Peyer's patch (tissue), 4 donors: Measurements from ENCODE around the gene DPM2. TPM values are rescaled to one million over a fixed set of nuclear protein-coding genes. Genes with fewer than 3 reads are reported as not detected.

ENCODE experiments used
- DNase-seq, 3 donors: peaks; one replicate each; pipeline ENCODE4 v3.0.0-alpha.2; 2017 to 2019
- H3K27ac ChIP-seq, 4 donors: fragments of 200-600 bp; sonication (generic); one replicate each; pipeline ENCODE4 v1.5.1; 2016 to 2019
- H3K27me3 ChIP-seq, 2 donors: fragments of 200-600 bp; sonication (generic); one replicate each; pipeline ENCODE4 v1.5.1; 2019
- H3K36me3 ChIP-seq, 3 donors: fragments of 200-600 bp; sonication (generic); one replicate each; pipeline ENCODE4 v1.5.1; 2016 to 2019
- H3K4me1 ChIP-seq, 4 donors: fragments of 200-600 bp; sonication (generic); one replicate each; pipeline ENCODE4 v1.5.1; 2016 to 2019
- H3K4me3 ChIP-seq, 4 donors: fragments of 200-600 bp; sonication (generic); 1 replicate in 3 of 4; 2 replicates in 1 of 4; pipeline ENCODE4 v1.5.1; 2016 to 2019; ENCODE audit warnings: mild to moderate bottlenecking in 1 of 4
- H3K9me3 ChIP-seq, 4 donors: fragments of 200-600 bp; sonication (generic); one replicate each; pipeline ENCODE4 v1.5.1; 2016 to 2019; ENCODE audit warnings: mild to moderate bottlenecking in 1 of 4
- POLR2A ChIP-seq, 2 donors: fragments of 450-650 bp; IDR thresholded peaks; one replicate each; pipeline ENCODE4 v1.5.1; 2017; ENCODE audit warnings: antibody characterized with exemption in 2 of 2, mild to moderate bottlenecking in 2 of 2, moderate library complexity in 2 of 2
- total RNA-seq, 4 donors: library from RNA; depleted of rRNA; stranded (reverse); fragments of >200 nt; gene quantifications; one replicate each; pipeline ENCODE4 v1.1.0, GENCODE V29; 2016
- TF ChIP-seq, protein P1 (sequence below), 6 experiments: fragments of 450-650 bp in 4 of 6; fragments of 200-600 bp in 2 of 6; sonication (generic) in 1 of 6; IDR thresholded peaks; one replicate each; pipeline ENCODE4 v1.5.1; 2017 to 2019; ENCODE audit warnings: antibody characterized with exemption in 6 of 6, mild to moderate bottlenecking in 3 of 6, moderate library complexity in 1 of 6

Gene DPM2
- total RNA-seq, 4 donors from 2014 or later: 20.6 to 27.3 (median 22.1) TPM

- Histone ChIP-seq H3K4me3 (peak overlapping the region in 3 of 4 donors; percentile 53 to 69 (median 62)), H3K27ac (peak overlapping the region in 1 of 4 donors; percentile 11), H3K4me1 (peaks cover 0 to 45% (median 21%) of the 10 kb centered on the region in 4 donors), H3K27me3 (peaks cover 0 to 21% of the 10 kb centered on the region in 2 donors), H3K9me3 (no peaks in the 10 kb centered on the region), H3K36me3 (peaks cover 0 to 6% (median 0%) of the 10 kb centered on the region in 3 donors)
- DNase-seq: no peak
- TF ChIP-seq POLR2A (IDR thresholded peaks at IDR 0.05): no peak
- TF ChIP-seq, protein P1, sequence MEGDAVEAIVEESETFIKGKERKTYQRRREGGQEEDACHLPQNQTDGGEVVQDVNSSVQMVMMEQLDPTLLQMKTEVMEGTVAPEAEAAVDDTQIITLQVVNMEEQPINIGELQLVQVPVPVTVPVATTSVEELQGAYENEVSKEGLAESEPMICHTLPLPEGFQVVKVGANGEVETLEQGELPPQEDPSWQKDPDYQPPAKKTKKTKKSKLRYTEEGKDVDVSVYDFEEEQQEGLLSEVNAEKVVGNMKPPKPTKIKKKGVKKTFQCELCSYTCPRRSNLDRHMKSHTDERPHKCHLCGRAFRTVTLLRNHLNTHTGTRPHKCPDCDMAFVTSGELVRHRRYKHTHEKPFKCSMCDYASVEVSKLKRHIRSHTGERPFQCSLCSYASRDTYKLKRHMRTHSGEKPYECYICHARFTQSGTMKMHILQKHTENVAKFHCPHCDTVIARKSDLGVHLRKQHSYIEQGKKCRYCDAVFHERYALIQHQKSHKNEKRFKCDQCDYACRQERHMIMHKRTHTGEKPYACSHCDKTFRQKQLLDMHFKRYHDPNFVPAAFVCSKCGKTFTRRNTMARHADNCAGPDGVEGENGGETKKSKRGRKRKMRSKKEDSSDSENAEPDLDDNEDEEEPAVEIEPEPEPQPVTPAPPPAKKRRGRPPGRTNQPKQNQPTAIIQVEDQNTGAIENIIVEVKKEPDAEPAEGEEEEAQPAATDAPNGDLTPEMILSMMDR (IDR thresholded peaks at IDR 0.05): no peak
Measured at GRCh38 chr9:127931092-127931881, 6.4 kb downstream of the DPM2 start.

DNA sequence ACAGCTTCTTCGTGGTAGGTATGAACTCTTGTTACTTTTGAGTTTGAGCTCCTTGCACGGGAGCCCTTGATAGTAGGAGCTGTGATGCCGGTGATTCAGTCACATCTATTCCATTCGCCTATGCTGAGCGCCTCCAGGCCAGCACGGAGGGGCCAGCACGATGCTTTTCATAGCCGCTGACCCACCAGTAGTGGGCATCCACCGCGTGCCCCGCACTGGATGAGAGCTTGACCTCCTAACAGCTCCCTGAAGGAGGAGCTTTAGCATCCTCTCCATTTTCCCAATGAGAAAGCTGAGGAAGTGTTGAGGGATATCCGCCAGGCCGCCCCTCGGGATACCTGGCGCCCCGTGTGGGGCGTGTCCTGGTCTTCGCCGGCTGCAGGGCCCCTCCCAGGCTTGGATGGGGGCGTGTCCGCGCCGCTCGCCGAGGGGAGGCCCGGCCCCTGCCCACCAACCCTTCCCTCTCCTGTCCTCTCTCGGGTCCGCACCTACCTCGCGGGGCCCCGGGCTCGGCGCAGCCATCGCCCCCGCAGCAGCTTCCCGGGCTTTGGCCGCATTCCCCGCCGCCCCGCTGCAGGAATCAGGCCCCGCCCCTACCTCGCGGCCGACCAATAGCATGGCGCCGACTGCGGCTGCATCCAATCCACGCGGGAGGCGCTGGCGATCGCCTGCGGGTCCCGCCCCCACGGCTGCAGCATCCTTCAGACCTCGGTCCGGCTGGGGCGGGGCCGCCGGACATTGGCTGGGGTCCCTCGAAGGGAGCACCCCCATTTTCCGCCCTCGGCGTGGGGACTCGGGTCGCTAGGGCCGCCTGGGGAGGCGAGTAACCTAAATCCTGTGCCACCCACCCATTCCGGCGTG is 7.2 kb downstream of the DPM2 start, which contains the start of gene PIP5KL1:
PIP5KL1 (minus strand) TSS at position 547 of the 861 bp plus-strand sequence; CDS start at position 522, 25 bp downstream.
- TF ChIP-seq POLR2A (IDR thresholded peaks at IDR 0.05): no peak
- TF ChIP-seq, protein P1 (IDR thresholded peaks at IDR 0.05): no peak
- H3K36me3 ChIP-seq: peaks cover 0 to 5% (median 0%) of the 10 kb centered on the region in 3 donors
- H3K4me3 ChIP-seq: peak within 1 kb of the TSS; percentile 37 to 69 (median 58)
- peaks cover 0 to 21% of the 10 kb centered on the region in 2 donors for H3K27me3 ChIP-seq
- peaks cover 0 to 37% (median 20%) of the 10 kb centered on the region in 4 donors for H3K4me1 ChIP-seq
- H3K9me3 ChIP-seq: no peaks in the 10 kb centered on the region
- peak; percentile 78 to 89 (median 84) for DNase-seq
- H3K27ac ChIP-seq: peak within 1 kb of the TSS in 1 of 4 donors; percentile 11

- no peak for DNase-seq
- peaks cover 0 to 33% (median 20%) of the 10 kb centered on the region in 4 donors for H3K4me1 ChIP-seq
- peaks cover 0 to 21% of the 10 kb centered on the region in 2 donors for H3K27me3 ChIP-seq
- no peaks in the 10 kb centered on the region for H3K36me3 ChIP-seq
- no peak for TF ChIP-seq POLR2A (IDR thresholded peaks at IDR 0.05)
- TF ChIP-seq, protein P1 (IDR thresholded peaks at IDR 0.05): no peak
- no peaks in the 10 kb centered on the region for H3K9me3 ChIP-seq
- H3K4me3 ChIP-seq: no peak overlapping the region
- no peak overlapping the region for H3K27ac ChIP-seq
Measured at GRCh38 chr9:127929625-127929979, 8.1 kb downstream of the DPM2 start.

GRCh38 chr9:127928676-127929624 is 8.7 kb downstream of the DPM2 start:
- DNase-seq: no peak
- Histone ChIP-seq H3K27ac (no peak overlapping the region), H3K9me3 (no peaks in the 10 kb centered on the region), H3K4me3 (no peak overlapping the region), H3K4me1 (peaks cover 0 to 33% (median 20%) of the 10 kb centered on the region in 4 donors), H3K27me3 (peaks cover 0 to 21% of the 10 kb centered on the region in 2 donors), H3K36me3 (no peaks in the 10 kb centered on the region)
- no peak for TF ChIP-seq POLR2A (IDR thresholded peaks at IDR 0.05)
- TF ChIP-seq, protein P1 (IDR thresholded peaks at IDR 0.05): no peak
